ENCODE results near the gene EIF4EBP2. TPM values are rescaled to one million over a fixed set of nuclear protein-coding genes. Genes with fewer than 3 reads are reported as not detected.

The EIF4EBP2 gene
- total and polyA plus RNA-seq, 12 donors = 17.3 to 128 (median 78.3) TPM

DNA sequence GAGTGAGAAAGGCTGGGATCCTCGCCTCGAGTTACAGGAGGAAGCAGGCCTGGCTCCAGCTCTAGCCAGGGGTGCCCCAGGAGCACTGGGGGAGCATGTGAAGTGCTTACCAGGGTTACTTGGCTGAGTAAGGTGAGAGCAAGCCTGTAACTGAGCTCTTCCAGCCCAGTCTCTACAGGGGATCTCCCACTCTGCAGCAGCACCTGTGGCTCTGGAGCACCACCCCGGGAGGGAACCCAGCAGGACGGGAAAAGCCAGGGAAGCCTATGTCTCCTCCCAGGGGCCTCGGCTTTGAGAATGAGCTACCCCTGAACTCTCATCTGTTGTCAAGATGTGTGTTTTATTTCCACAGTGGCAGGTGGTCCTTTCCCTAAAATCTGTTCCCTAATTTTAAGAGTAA is 32.1 kb upstream of the EIF4EBP2 start:
- intact Hi-C loops (cut with DNase I) = no loop called here
- DNase-seq = no peak
- H3K36me3 ChIP-seq = peaks cover 0 to 28% (median 0%) of the 10 kb centered on the region in 9 donors
- H3K4me1 ChIP-seq = peaks cover 0 to 2% (median 0%) of the 10 kb centered on the region in 9 donors
- TF ChIP-seq, protein P1, sequence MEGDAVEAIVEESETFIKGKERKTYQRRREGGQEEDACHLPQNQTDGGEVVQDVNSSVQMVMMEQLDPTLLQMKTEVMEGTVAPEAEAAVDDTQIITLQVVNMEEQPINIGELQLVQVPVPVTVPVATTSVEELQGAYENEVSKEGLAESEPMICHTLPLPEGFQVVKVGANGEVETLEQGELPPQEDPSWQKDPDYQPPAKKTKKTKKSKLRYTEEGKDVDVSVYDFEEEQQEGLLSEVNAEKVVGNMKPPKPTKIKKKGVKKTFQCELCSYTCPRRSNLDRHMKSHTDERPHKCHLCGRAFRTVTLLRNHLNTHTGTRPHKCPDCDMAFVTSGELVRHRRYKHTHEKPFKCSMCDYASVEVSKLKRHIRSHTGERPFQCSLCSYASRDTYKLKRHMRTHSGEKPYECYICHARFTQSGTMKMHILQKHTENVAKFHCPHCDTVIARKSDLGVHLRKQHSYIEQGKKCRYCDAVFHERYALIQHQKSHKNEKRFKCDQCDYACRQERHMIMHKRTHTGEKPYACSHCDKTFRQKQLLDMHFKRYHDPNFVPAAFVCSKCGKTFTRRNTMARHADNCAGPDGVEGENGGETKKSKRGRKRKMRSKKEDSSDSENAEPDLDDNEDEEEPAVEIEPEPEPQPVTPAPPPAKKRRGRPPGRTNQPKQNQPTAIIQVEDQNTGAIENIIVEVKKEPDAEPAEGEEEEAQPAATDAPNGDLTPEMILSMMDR (IDR thresholded peaks at IDR 0.05) = no peak
- WGBS, 2 donors = 28 to 38% methylated on average over 5 of the region's 5 CpGs
- no peak overlapping the region for H3K27ac ChIP-seq
- no peaks in the 10 kb centered on the region for H3K27me3 ChIP-seq
- H3K4me3 ChIP-seq = no peak overlapping the region
- H3K9me3 ChIP-seq = no peaks in the 10 kb centered on the region
- no peak for ATAC-seq

DNA sequence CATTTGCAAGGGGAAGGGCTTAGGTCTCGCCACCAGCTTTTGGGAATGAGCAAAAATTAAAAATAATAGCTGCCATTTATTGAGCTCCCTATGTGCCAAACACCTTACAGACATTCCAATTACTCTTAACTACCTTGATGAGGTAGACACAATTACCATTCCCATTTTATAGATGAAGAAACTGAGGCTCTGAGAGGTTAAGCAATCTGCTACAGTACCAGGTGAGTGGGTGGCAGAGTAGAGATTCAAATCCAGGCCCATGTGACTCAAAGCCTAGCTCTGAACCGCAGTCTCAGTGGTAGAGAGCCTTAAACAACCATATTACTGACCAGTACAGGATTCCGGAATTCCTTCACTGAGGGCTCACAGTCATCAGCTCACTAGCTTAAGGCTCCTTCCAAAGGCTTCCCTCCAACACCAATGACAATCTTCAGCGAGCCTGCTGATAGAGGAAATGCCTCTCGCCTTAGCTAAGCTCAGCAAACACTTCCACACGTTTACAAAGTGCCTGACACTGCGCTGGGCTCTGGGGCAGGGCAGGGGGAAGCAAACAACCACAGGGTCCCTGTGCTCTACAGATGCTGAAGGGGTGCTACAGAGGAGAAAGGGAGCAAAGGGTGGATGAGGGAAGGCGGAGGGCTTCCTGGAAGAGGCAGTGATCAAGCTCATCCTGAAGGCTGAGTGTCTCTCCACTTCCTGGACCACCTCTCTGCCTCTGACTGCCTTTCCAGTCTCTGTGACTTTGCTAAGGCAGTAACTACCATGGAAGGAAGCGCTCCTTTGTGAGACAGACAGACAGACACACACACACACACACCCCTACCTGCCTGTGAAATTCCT is 28.9 kb upstream of the EIF4EBP2 start:
- Histone ChIP-seq H3K27me3 (no peaks in the 10 kb centered on the region), H3K27ac (no peak overlapping the region), H3K4me3 (no peak overlapping the region), H3K36me3 (peaks cover 0 to 28% (median 0%) of the 10 kb centered on the region in 9 donors), H3K4me1 (peaks cover 0 to 25% (median 9%) of the 10 kb centered on the region in 9 donors), H3K9me3 (peaks cover 0 to 8% (median 0%) of the 10 kb centered on the region in 11 donors)
- DNase-seq = no peak
- no peak for ATAC-seq
- 77 to 79% methylated on average over 9 of the region's 9 CpGs for WGBS, 2 donors
- TF ChIP-seq, protein P1 (IDR thresholded peaks at IDR 0.05) = no peak
- intact Hi-C loops (cut with DNase I) = no loop called here

DNA sequence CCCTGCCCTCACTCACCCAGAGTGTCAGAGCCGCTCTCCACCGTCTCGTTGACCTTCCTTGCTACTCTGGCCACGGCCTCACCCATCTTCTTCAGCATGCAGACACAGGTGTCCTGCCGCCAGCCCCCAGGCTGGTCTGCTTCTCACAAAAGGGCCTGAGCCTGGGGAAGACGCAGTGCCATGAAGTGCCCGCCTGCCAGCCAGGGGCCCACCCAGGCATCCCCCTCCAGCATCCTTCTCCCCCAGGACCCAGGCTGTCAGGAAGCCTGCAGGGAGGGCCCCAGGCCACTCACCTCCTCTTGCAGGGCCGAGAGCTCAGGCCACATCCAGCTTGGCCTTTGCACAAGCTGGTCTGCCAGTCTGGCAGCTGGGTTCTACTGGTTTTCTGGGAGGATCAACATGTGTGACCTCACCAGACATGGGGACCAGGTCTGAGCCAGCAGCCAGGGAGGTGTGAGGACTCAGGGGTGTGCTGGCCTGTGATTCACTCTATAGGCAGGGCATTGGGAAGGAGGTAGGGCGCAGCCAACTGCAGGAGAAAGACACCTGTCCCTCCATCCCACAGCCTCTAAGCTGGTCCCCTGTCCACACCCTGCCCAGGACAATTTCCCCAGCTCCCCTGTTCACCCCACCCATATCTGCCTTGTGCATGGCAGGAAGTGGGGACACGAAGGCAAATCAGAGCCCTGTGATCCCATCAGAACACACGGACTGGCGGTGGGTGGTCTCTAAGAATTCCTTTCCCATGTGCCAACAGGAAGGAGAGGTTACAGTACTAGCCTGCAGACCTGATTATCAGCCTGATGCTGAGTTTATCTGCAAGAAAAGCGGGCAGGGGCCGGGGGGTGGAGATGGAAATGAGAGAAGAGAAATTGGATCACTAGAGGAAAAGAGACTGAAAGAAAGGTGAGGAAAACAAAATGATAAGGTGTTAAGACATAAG is 27.2 kb upstream of the EIF4EBP2 start:
- 88% methylated on average over 14 of the region's 14 CpGs for WGBS, 2 donors
- no peak for DNase-seq
- no peak for ATAC-seq
- Histone ChIP-seq H3K27ac (no peak overlapping the region), H3K4me1 (peaks cover 0 to 42% (median 26%) of the 10 kb centered on the region in 9 donors), H3K36me3 (peaks cover 0 to 21% (median 0%) of the 10 kb centered on the region in 9 donors), H3K4me3 (no peak overlapping the region), H3K9me3 (peaks cover 0 to 8% (median 0%) of the 10 kb centered on the region in 11 donors), H3K27me3 (peaks cover 0 to 6% (median 0%) of the 10 kb centered on the region in 7 donors)
- TF ChIP-seq, protein P1 (IDR thresholded peaks at IDR 0.05) = no peak
- intact Hi-C loops (cut with DNase I) = no loop called here

DNA sequence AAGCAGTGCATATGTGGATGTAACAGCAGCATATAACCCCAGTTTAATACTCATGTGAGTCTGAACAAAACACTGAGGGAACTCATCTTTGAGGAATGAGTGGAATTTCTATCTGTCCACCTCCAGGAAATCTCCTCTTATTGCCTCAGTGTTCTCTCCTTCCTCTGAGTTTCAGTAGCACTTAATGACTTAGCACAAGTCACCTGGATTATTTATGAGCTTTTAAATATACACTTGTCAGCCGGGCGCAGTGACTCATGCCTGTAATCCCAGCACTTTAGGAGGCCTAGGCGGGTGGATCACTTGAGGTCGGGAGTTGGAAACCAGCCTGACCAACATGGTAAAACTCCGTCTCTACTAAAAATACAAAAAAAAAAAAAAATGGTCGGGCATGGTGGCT is 25.8 kb upstream of the EIF4EBP2 start:
- ATAC-seq = no peak
- TF ChIP-seq, protein P1 (IDR thresholded peaks at IDR 0.05) = no peak
- Histone ChIP-seq H3K27ac (no peak overlapping the region), H3K27me3 (peaks cover 0 to 10% (median 0%) of the 10 kb centered on the region in 7 donors), H3K4me1 (peaks cover 0 to 52% (median 26%) of the 10 kb centered on the region in 9 donors), H3K36me3 (peaks cover 0 to 17% (median 0%) of the 10 kb centered on the region in 9 donors), H3K9me3 (peaks cover 0 to 8% (median 0%) of the 10 kb centered on the region in 11 donors), H3K4me3 (no peak overlapping the region)
- intact Hi-C loops (cut with DNase I) = no loop called here
- 52 to 77% methylated on average over 6 of the region's 6 CpGs for WGBS, 2 donors
- DNase-seq = no peak

All from heart right ventricle (tissue), 16 donors.